GM21360 (cell line): ENCODE measurements around the gene ZFHX3.
A peak's percentile ranks its signal among the peaks of the same experiment; 100 is the strongest.
"Not testable (repeated sequence)": the region's sequence is repeated elsewhere in the genome, so short reads cannot be mapped to it uniquely, and the experiment has no call there.

Experiments
- ATAC-seq: cut with Tn5 transposase; IDR thresholded peaks from one replicate; pipeline ENCODE4 v1.9.1; 2021; ENCODE audit warnings: mild to moderate bottlenecking, moderate library complexity; ENCODE audit not compliant: unreplicated experiment

Gene ZFHX3, protein sequence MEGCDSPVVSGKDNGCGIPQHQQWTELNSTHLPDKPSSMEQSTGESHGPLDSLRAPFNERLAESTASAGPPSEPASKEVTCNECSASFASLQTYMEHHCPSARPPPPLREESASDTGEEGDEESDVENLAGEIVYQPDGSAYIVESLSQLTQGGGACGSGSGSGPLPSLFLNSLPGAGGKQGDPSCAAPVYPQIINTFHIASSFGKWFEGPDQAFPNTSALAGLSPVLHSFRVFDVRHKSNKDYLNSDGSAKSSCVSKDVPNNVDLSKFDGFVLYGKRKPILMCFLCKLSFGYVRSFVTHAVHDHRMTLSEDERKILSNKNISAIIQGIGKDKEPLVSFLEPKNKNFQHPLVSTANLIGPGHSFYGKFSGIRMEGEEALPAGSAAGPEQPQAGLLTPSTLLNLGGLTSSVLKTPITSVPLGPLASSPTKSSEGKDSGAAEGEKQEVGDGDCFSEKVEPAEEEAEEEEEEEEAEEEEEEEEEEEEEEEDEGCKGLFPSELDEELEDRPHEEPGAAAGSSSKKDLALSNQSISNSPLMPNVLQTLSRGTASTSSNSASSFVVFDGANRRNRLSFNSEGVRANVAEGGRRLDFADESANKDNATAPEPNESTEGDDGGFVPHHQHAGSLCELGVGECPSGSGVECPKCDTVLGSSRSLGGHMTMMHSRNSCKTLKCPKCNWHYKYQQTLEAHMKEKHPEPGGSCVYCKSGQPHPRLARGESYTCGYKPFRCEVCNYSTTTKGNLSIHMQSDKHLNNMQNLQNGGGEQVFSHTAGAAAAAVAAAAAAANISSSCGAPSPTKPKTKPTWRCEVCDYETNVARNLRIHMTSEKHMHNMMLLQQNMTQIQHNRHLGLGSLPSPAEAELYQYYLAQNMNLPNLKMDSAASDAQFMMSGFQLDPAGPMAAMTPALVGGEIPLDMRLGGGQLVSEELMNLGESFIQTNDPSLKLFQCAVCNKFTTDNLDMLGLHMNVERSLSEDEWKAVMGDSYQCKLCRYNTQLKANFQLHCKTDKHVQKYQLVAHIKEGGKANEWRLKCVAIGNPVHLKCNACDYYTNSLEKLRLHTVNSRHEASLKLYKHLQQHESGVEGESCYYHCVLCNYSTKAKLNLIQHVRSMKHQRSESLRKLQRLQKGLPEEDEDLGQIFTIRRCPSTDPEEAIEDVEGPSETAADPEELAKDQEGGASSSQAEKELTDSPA (N-terminal part only)

DNA sequence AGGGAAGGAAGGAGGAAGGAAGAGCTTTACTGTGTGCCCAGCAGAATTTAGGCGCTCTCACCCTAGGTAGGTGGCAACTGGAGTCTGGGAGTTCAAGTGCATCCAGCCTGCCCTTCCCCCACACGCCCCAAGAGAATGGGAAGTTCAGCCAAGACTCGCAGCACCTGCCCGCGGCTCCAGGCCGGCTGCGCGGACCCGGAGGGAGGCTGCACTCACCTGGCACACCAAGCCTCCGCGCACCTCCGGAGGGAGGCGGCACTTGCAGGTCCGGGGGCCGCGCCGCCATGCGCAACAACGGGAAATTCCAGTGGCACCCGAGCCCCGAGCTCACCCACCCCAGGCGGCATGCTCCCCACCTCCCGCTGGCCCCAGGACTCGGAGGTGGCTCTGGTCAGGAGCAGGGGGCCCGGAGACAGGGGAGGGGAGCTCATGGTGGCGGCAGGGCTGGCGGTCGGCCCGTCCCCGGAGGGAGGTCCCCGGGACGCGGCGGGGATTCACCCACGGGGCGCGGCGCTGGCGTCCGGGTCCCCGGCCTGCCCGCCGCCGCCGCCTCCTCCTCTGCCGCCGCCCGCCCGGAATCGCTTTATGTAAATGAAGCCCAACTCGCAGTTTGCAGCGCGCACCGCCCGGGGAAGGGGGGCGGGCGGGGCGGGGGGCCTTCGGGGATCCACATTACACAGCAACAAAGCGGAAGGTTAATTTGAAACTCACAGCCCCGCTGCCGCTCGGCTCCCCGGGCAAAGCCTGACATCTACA lies at the start of gene ZFHX3:
TSS of gene ZFHX3 (minus strand) at position 593 of the 756 bp plus-strand sequence. CDS start 87,983 bp downstream, outside the sequence.
- peak; percentile 63 for ATAC-seq

DNA sequence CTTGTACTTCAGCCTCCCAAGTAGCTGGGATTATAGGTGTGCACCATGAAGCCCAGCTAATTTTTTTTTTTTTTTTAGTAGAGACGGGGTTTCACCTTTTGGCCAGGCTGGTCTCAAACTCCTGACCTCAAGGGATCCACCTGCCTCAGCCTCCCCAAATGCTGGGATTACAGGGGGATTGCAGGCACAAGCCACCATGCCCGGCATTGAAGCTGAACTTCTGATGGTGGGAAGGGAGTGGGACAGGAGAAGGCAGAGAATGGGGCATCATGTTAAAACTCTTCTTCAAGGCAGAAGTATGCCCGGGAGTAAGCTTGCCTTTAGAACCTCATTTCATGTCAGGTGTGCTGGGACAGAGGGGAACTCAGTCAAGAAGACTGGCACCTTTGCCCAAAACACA lies 48.6 kb upstream of the ZFHX3 start:
- ATAC-seq: no peak

DNA sequence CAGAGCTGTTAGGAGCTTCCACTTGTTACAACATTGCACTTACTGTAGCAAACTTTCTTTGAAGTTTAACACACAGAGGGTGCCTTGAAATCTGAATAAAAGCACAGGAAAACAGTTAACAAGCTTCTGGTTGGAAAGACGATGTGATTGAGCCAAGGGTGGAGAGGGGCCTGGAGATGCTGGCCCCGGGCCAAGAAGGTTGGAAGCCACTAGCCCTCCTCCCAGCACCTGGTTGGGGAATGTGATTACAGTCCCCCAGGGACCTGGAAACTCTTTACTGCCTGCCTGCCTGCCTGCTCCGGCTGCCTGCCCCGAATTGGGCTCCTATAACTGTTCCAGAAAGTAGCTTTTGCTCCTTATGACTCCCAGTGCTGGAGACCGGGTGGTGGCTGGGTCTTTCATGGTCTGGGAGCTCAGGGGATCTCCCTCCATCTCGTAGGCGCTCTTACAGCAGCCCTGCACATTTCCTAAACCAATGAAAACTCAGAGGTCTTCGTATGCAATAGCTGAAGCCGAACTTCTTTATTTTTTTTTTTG lies 48.0 kb upstream of the ZFHX3 start:
- ATAC-seq: no peak

DNA sequence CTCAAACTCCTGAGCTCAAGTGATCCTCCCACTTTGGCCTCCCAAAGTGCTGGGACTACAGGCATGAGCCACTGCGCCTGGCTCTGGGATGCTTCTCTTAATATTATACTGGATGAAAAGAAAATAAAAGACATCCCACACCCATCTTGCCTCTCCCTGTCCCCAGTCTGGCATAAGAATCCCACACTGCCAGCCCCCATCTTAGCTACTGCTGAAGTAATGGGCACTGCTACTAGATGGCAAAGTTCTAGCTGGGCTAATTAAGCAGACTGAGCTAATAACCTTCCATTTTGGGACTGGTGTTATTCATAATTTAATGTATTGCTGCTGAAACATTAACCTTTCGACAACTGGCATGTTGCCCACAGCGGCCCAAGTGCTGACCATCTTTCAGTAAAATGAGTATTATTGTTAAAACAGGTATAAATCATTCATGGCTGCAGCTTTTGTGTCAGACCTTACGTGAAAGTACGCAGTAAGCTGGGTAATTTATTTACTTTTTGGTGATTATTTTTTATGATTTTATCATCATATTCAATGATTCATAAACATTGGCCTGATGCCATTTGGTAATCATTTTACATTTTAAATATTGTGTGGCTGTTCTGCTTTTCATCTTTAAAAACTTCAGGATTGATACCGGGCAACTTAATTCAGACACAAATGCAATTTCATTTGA lies 47.4 kb upstream of the ZFHX3 start:
- ATAC-seq: no peak

DNA sequence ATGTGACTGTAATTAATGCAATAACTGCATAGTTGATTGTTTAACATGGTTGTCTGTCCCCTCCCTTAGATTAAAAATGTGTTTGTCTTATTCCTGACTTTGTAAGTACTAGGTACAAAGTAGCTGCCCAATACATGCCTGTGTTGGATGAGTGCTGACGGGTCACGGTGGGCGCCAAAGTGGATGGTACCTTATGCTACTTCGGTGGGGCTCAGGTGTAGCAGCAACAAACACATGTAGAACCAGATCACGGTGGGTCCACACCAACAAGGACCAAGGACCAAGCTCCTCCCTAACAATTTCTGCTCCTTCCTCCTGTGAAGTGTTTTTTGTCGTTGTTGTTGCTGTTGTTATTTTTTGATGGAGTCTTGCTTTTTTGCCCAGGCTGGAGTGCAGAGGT lies 46.4 kb upstream of the ZFHX3 start:
- no peak for ATAC-seq

DNA sequence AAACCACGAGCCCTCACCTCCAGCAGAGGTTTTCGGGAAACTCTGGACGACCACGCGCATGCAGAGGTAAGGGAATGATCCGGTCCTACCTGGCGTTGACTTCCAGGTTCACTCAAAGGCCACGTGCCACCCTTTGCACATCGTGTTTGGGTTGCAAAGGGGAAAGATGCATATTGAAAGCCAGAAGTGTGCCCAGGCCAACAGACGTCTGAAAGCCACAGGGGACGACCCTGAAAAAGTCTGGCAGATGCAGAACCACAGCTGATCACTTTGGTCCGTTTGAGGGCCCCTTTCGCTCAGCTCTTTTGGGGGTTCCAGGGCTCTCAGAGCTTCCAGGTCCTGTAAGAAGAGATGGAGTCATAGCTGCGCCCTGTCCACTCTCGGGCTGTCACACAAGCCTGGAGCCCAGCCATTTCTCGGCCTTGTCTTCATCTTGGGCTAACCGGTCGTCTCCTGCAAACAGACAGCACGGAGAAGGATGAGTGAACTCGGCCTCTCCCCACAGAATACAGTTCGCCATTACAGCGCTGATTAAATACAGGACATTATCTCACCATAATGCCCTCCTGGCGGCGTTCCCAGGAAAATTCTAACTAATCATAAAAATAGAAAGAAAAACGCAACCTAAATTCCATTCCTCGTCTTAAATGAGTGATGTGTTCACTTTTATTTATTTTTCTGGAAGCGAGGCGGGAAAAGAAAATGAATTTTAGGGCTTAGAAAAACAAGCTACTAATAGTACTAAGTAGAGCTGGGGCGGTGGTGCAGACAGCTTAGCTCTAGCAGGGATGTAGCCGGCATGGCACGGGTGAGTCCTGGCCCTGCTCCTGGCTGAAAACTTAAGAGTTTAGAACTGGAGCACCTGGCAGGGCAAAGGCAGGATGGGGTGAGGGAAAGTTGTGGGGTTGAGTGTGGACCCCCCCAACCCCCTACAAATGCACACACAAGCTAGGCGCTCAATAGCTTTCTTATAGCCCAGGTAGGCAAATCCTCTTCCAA lies 45.5 kb upstream of the ZFHX3 start:
- no peak for ATAC-seq

DNA sequence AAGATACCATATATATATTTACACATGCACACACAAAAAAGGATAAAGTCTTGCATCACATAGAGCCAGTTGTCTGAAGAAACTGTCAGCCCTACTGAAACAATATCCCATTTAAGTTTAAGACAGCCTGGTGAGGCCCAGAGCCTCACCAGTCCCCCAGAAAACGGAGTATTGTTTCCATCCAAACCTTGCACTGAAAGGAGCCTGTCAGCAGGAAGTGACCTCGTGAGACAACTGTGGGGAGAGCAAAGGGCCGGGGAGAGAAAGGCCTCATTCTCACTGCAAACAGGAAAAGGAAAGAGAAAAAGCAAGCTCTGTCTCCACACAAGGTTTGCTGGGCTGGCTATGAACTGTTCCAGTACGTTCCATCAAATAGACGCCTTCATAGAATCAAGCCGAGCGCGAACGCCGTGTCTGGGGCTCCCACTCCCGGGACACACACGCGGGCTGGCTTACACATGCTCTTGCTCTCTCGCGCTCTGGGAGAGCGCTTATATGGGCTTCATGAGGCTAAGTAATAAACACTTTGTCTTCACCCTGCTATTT lies 44.4 kb upstream of the ZFHX3 start:
- no peak for ATAC-seq

DNA sequence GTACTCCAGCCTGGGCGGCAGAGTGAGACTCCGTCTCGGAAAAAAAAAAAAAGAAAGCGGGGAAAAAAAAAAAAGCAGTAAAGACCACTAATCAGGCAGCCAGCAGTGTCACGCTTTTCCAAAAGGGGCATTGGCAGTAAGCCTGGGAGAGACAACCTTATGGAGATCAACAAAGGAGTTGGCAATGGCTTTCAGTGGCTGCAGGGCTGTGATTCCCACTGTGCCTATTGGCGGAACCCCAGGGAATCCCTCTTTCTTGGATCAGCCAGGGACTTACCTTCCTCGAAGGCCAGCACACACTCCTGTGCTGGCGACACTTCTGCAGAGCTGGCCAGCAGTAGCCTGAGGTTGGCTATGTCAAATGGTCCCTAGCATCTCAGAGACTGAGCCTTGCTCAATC lies 43.2 kb upstream of the ZFHX3 start:
- ATAC-seq: no peak

DNA sequence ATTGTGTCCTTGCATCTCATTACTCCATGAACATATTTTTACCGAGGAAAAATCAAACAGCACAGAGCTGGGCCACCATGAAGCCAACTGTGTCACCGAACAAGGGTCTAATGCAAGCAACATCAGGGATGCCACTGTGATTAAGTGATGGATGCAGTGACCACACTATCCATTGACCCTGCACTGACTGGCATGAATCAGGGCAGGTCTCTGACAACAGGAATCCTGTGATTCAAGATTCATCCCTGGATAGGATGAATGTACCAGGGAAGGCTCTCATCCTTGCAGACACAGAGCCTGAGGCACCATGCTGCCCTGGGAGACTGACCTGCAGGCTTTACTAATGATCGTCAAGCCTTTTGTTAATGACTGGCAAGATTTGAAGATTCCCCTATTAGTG lies 41.5 kb upstream of the ZFHX3 start:
- no peak for ATAC-seq

DNA sequence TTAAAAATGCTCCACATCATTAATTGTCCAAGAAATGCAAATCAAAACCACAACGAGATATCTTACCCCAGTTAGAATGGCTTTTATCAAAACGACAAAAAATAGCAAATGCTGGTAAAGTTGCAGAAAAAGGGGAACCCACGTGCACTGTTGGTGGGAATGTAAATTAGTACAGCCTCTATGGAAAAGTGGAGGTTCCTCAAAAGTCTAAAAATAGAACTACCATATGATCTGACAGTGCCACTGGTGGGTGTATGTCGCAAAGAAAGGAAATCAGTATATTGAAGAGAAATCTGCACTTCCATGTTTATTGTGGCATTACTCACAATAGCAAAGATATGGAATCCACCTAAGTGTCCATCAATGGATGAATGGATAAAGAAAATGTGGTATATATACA lies 38.2 kb upstream of the ZFHX3 start:
- ATAC-seq: no peak

DNA sequence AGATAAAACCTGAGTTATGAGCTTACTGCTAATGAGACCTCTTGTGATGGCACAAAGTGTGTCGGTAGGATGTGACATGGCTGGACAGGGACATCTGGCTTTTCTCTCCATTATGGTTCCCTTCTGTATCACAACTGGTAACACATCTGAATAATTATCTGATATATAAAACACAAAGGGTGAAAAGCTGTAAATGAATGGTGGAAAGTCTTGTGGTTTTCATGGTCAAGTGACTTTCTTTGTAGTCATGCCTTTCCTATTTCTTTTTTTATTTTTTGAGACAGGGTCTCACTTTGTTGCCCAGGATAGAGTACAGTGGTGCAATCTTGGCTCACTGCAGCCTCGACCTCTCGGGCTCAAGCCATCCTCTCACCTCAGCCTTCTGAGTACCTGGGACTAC lies 35.3 kb upstream of the ZFHX3 start:
- no peak for ATAC-seq

DNA sequence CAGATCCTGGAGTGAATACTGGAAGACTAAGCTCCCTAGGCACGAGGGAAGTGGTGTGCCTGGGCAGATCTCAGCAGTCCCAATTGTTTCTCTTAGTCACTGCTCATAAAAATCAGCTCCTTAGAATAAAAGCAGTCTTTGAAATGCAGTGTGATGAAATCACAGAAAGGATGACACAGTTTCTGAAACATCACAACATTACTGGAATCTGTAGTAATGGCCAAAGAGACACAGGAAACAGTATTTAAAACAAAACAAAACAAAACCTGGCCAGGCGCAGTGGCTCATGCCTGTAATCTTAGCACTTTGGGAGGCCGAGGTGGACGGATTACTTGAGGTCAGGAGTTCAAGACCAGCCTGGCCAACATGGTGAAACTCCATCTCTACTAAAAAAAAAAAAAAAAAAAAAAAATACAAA lies 34.7 kb upstream of the ZFHX3 start:
- not testable (repeated sequence) for ATAC-seq

DNA sequence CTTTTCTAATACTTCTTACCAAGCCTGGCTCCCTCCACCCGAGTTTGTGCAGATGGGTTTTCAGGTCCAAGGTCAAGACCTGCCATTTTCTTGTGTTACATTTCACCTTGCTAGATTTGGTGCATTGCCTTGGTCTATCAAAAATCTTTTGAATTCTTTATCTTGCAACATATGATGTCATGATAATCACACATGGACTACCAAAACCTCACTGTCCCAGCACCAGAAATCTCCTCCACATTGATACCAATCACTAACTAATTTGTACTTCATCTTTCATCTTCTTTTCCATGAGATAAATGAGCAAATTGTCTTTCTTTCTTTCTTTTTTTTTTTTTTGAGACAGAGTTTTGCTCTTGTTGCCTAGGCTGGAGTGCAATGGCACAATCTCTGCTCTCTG lies 33.0 kb upstream of the ZFHX3 start:
- ATAC-seq: no peak

DNA sequence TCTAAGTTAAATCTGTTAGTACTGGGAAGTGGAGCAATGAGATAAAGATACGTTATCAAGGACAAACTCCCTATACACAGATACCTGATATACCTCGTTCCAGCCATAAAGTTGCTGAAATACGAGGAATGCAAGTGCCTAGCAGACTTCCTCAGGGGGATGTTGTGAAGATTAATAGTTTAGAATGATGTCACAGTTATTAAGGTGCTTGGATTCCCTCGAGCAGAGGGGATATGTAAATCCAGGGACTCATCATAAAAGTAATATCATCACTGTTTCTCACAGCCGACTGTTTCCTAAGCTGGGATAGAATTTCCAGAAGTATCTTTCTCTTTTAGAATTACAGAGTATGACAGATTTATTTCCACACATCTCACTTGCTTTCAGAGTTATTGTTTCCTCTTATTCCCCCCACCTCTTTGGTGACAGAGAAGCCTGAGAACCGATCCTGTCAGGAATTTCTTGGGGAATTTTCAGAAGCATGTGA lies 28.4 kb upstream of the ZFHX3 start:
- ATAC-seq: no peak

DNA sequence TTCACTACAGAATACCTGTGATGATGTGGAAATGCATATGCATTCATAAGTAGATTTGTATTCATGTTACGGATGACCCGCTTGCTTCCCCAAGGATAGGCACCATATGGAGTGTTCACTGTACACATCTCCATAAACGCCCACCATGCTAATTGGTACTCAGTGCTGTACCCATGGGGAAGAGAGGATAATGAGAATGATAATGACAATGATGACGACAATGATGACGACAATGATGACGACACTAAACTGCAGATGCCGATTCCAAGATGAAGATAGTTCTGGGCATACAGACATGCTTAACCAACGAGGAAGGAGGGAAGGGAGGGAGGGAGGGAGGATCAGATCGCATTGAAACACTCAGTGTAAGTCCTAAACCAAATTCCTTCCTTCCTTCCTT lies 26.5 kb upstream of the ZFHX3 start:
- no peak for ATAC-seq

DNA sequence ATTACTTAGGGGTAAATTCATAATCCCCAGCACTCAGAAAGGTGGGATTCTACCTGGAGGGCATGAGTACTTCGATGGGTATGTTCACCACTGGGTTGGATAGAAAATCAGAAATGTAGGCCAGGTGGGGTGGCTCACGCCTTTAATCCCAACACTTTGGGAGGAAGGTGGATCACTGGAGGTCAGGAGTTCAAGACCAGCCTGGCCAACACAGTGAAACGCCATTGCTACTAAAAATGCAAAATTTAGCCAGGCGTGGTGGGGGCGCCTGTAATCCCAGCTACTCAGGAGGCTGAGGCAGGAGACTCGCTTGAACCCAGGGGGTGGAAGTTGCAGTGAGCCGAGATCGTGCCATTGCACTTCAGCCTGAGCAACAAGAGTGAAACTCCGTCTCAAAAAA lies 24.1 kb upstream of the ZFHX3 start:
- not testable (repeated sequence) for ATAC-seq

DNA sequence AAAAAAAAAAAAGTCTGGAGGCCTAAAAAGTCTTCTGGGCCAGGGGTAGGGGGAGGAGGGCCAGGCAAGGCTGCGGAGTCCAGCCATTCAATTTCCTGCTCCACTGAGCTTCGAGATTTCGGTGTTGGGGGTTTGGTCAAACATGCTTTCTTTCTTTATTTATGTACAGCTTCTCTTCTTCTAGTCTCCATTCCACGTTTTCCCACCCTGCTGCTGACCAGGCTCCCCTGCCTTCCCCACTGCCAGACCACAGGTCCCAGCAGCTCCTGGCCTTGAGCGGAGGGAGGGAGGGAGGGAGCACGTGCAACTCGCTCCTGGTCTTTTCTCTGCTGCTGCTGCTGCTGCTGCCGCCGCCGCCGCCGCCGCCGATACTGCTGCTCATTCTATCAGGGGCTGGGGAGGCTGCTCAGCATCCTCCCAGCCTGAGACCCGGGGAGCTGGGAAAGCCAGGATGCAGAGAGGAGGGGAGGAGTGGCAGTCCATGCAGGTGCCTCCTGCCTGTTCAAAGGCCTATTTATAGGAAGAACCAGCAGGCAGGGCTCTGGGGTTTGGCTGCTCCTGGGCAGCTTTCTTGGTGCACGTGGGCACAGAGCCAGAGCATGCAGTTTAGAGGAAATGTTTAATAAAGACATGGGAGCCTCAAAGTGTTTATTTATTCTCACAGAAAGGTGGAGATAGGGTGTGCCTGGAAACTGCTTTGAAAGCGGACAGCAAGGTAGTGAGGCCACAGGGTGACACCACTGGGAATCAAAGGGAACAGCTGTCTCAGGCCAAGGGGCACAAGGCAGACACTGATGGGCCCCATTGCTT lies 23.4 kb upstream of the ZFHX3 start:
- ATAC-seq: no peak
